Common myeloid progenitor, CD34-positive (primary cell): ENCODE data around the gene F2RL2.

Experiments used
- CTCF ChIA-PET: fragments of 350-600 bp; sonication (Branson Sonifier 250); formaldehyde crosslinking; loops from one replicate; lab custom pipeline; 2021; ENCODE audit warnings: antibody characterized with exemption; lab: Charles Lee
- POLR2A ChIA-PET: fragments of 350-600 bp; sonication (Branson Sonifier 250); formaldehyde crosslinking; loops from one replicate; lab custom pipeline; 2021; ENCODE audit warnings: antibody characterized with exemption; lab: Charles Lee
- DNase-seq, 3 donors: peaks; one replicate each; pipeline versions ENCODE4 v3.0.0 to v3.0.0-alpha.2; 2013
- H3K27ac ChIP-seq, 2 experiments: 1 replicate in 1 of 2; 2 replicates in 1 of 2; pipeline ENCODE4 v1.7.0; 2013; ENCODE audit warnings: inconsistent platforms in 2 of 2, low read length in 2 of 2, mild to moderate bottlenecking in 2 of 2, low read depth in 1 of 2, moderate library complexity in 1 of 2; ENCODE audit not compliant: severe bottlenecking in 2 of 2, insufficient read depth in 1 of 2, poor library complexity in 1 of 2
- H3K27me3 ChIP-seq, 5 experiments: replicated peaks in 2 of 5; 1 replicate in 3 of 5; 2 replicates in 2 of 5; pipeline versions ENCODE4 v1.6.1 to v1.7.0; 2013; ENCODE audit warnings: low read length in 4 of 5, mild to moderate bottlenecking in 2 of 5, moderate library complexity in 2 of 5, inconsistent platforms in 1 of 5; ENCODE audit not compliant: insufficient read depth in 5 of 5, control insufficient read depth in 4 of 5
- H3K36me3 ChIP-seq, 4 experiments: 1 replicate in 2 of 4; 2 replicates in 2 of 4; pipeline versions ENCODE4 v1.6.1 to v1.7.0; 2013; ENCODE audit warnings: low read length in 3 of 4, control low read depth in 1 of 4, mild to moderate bottlenecking in 1 of 4; ENCODE audit not compliant: control insufficient read depth in 4 of 4, insufficient read depth in 4 of 4
- H3K4me1 ChIP-seq, 4 experiments: 1 replicate in 3 of 4; 2 replicates in 1 of 4; pipeline versions ENCODE4 v1.6.1 to v1.7.1; 2013; ENCODE audit warnings: low read length in 3 of 4, mild to moderate bottlenecking in 3 of 4, control low read depth in 1 of 4, inconsistent platforms in 1 of 4, moderate library complexity in 1 of 4; ENCODE audit not compliant: control insufficient read depth in 4 of 4, insufficient read depth in 4 of 4; ENCODE audit errors: control extremely low read depth in 1 of 4
- H3K4me3 ChIP-seq, 7 experiments: 1 replicate in 4 of 7; 2 replicates in 3 of 7; pipeline versions ENCODE4 v1.5.1 to v1.7.0; 2013; ENCODE audit warnings: mild to moderate bottlenecking in 7 of 7, low read length in 6 of 7, moderate library complexity in 6 of 7, inconsistent platforms in 2 of 7, low read depth in 2 of 7, control low read depth in 1 of 7; ENCODE audit not compliant: insufficient read depth in 4 of 7, control insufficient read depth in 1 of 7; ENCODE audit errors: extremely low read depth in 1 of 7
- H3K9me3 ChIP-seq, 5 experiments: 1 replicate in 4 of 5; 2 replicates in 1 of 5; pipeline versions ENCODE4 v1.6.1 to v1.7.1; 2013; ENCODE audit warnings: low read length in 4 of 5, mild to moderate bottlenecking in 2 of 5, inconsistent platforms in 1 of 5, low read depth in 1 of 5, moderate library complexity in 1 of 5; ENCODE audit not compliant: control insufficient read depth in 4 of 5, insufficient read depth in 2 of 5; ENCODE audit errors: control extremely low read depth in 1 of 5
- WGBS: methylation state at CpG from one replicate; pipeline ENCODE4 v1.1.5; 2013; ENCODE audit not compliant: insufficient coverage; 5-methylcytosine and 5-hydroxymethylcytosine counted together

Gene F2RL2

DNA sequence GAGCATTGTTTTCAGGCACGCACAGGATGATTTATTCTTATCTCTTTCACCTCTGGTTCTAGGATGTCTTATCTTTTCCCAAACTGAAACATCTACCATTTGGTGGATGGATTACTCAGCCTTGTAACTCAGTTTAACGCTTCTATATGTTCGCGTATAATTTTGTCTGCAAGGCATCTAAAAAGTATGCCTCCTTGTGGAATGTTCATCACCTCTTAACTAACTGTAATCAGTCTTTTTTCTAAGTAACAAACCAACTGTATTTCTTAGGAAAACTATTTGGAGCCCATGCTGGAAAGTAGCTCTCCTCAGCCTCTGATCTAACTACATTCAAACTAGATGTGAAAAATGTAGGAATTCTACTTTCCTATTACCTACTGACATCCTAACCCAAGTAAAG lies 11.5 kb upstream of the F2RL2 start:
- ChIA-PET CTCF (interaction anchor here (1.9 to 5.2 kb wide), 2 partner anchors 8 to 35 kb away, joined by 8 to 24 read pairs; no protein-coding TSS in a partner anchor), POLR2A (no interaction called here)
- no peak for DNase-seq
- Histone ChIP-seq H3K27me3 (no peaks in the 10 kb centered on the region), H3K4me3 (no peak overlapping the region), H3K36me3 (peaks cover 27 to 64% (median 48%) of the 10 kb centered on the region in 4 experiments), H3K4me1 (peaks cover 2 to 14% (median 7%) of the 10 kb centered on the region in 4 experiments), H3K27ac (no peak overlapping the region), H3K9me3 (no peaks in the 10 kb centered on the region)
- WGBS = 100% methylated on average over 1 of the region's 4 CpGs

DNA sequence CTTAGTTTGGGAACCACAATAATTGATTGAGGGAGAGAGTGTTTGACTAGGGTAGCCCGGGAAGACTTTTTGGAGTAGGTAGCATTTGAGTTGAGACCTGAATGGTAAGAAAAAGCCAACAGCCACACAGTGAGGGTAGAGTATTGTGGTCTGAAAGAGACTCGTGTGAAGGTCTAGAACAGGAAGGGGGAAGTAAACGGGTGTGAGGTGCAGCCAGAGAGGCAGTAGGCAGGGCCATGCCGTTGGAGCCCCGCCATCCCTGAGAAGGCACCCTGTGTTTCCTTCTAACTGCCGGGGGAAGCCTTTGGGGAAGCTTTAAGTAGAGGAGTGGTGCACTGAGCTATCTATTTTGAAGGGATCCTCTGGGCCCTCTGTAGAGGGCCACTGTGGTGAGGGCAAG lies 3.5 kb upstream of the F2RL2 start:
- ChIA-PET CTCF (interaction anchor here (1.0 to 4.0 kb wide), 8 partner anchors 10 to 25 kb away, joined by 3 to 24 read pairs (median 4); no protein-coding TSS in a partner anchor), POLR2A (interaction anchor here (1.0 kb wide), 1 partner anchor 56 kb away, joined by 3 read pairs; no protein-coding TSS in a partner anchor)
- 6% methylated on average over 6 of the region's 6 CpGs for WGBS
- peak; percentile 37 to 91 (median 85) for DNase-seq
- H3K9me3 ChIP-seq = no peaks in the 10 kb centered on the region
- peaks cover 10 to 22% (median 18%) of the 10 kb centered on the region in 4 experiments for H3K36me3 ChIP-seq
- peaks cover 11 to 58% (median 32%) of the 10 kb centered on the region in 4 experiments for H3K4me1 ChIP-seq
- H3K27ac ChIP-seq = peak overlapping the region in 1 of 2 experiments; percentile 38
- no peaks in the 10 kb centered on the region for H3K27me3 ChIP-seq
- peak overlapping the region in 3 of 7 experiments; percentile 5 to 36 (median 20) for H3K4me3 ChIP-seq

DNA sequence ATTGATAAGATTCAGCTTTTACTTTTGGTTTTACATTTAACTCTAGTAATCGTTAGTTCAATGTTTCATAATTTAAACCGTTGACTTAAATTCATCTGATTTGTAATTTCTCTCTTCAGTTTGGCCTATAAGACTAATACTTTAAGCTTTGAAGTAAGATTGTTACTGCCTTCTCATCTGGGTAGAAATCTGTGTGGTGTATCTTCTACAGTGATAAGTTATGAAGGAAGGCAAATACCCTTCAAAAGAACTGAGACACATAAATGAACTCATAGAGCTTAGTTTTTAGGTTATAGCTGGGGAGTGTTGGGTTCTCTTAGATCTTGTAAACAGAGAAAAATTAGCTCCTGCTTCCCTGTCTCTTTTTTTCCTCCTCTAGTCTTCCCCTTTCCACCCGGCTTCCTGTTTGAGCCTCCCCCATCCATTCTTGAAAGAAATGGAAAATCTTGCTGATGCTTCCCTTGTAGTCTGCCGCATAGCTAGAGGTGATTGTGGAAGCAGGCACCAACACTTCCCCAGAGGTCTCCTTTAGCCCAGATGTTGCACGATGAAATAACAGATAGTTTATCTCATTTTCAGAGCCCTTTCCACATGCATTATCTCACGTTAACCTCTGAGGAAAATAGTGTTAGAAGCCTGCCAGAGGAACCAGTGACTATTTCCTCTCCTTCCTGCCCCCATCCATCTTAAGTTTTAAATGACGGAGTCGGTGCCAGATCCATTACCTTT lies 2.0 kb upstream of the F2RL2 start:
- H3K4me3 ChIP-seq = peak overlapping the region in 5 of 7 experiments; percentile 17 to 59 (median 31)
- ChIA-PET CTCF (interaction anchor here (0.9 to 4.0 kb wide), 10 partner anchors 11 to 223 kb away, joined by 3 to 24 read pairs (median 4); partner anchors contain the start of gene IQGAP2), POLR2A (no interaction called here)
- H3K4me1 ChIP-seq = peaks cover 11 to 68% (median 32%) of the 10 kb centered on the region in 4 experiments
- H3K36me3 ChIP-seq = peaks cover 8 to 26% (median 18%) of the 10 kb centered on the region in 4 experiments
- DNase-seq = peak; percentile 31 to 71 (median 53)
- H3K27me3 ChIP-seq = no peaks in the 10 kb centered on the region
- H3K9me3 ChIP-seq = no peaks in the 10 kb centered on the region
- WGBS = 3% methylated on average over 5 of the region's 8 CpGs
- peak overlapping the region; percentile 30 to 69 for H3K27ac ChIP-seq

DNA sequence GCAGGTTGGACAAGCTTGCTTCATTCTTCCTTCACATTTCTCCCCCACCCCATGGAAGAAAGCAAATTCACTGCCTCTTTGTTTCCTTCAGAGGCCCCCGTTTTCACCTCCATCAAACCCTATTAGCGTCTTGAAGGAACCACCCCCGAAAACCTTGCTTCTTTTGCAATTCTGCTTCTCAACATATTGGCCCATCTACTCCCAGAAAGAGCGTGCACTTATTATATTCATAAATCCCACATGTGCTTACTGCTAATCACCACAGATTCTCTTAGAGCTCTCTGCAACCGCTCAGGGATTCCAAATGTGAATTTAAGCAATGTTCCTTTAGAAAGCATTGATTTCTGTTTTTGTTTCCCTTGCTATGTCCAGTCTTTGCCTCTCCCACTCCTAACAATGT lies 1.1 kb downstream of the F2RL2 start:
- POLR2A ChIA-PET = no interaction called here
- DNase-seq = no peak
- no peak overlapping the region for H3K4me3 ChIP-seq
- H3K36me3 ChIP-seq = peaks cover 2 to 38% (median 18%) of the 10 kb centered on the region in 4 experiments
- no peaks in the 10 kb centered on the region for H3K27me3 ChIP-seq
- CTCF ChIA-PET = interaction anchor here (2.2 kb wide), 1 partner anchor 10 kb away, joined by 10 read pairs; no protein-coding TSS in a partner anchor
- no peaks in the 10 kb centered on the region for H3K9me3 ChIP-seq
- peaks cover 11 to 67% (median 29%) of the 10 kb centered on the region in 4 experiments for H3K4me1 ChIP-seq
- 100% methylated on average over 4 of the region's 5 CpGs for WGBS
- peak overlapping the region in 1 of 2 experiments; percentile 40 for H3K27ac ChIP-seq

DNA sequence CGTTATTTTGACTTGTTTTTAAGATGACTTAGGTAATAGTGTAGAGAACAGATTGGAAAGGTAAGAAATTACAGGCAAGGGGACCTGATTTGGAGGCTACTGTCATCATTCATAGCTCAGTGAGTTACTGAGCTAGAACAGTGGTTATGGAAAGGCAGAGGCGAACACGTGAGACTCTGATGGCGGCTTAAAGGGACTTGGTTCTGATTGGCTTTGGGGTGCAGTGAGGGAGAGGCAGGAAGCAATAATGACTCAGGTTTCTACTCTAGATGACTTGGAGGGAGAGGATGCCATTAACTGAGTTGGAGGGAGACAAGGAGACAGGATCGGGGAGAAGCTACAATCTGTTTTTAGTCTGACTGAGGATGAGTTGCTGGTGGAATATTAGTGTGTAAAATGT lies 3.0 kb downstream of the F2RL2 start:
- Histone ChIP-seq H3K27ac (no peak overlapping the region), H3K36me3 (peaks cover 2 to 52% (median 26%) of the 10 kb centered on the region in 4 experiments), H3K9me3 (no peaks in the 10 kb centered on the region), H3K27me3 (no peaks in the 10 kb centered on the region), H3K4me1 (peaks cover 0 to 48% (median 13%) of the 10 kb centered on the region in 4 experiments), H3K4me3 (no peak overlapping the region)
- CTCF ChIA-PET = interaction anchor here (1.0 to 2.2 kb wide), 3 partner anchors 9 to 171 kb away, joined by 3 to 10 read pairs (median 6); no protein-coding TSS in a partner anchor
- peak in 2 of 3 donors; percentile 27 to 44 for DNase-seq
- POLR2A ChIA-PET = no interaction called here
- 87% methylated on average over 5 of the region's 5 CpGs for WGBS

DNA sequence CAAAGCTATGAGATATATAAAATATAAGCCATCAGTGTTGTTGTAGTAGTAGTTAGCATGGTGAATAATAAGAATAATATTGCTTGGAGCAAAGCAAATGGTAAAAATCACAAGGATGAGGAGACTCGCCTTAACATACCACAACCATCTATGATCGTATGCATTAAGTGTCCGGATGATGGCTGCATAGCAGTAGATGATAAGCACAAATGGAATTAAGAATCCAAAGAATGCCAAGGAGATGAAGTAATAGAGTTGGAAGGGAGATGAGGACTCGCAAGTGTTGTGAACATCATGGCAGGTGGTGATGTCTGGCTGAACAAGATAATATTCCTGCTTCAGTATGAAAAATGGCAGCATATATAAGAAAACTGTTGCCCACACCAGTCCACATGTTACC lies 5.5 kb downstream of the F2RL2 start:
- no peak for DNase-seq
- ChIA-PET CTCF (interaction anchor here (0.9 to 3.4 kb wide), 7 partner anchors 9 to 27 kb away, joined by 3 to 14 read pairs (median 4); no protein-coding TSS in a partner anchor), POLR2A (no interaction called here)
- Histone ChIP-seq H3K4me1 (peaks cover 0 to 24% (median 3%) of the 10 kb centered on the region in 4 experiments), H3K27me3 (no peaks in the 10 kb centered on the region), H3K27ac (no peak overlapping the region), H3K4me3 (no peak overlapping the region), H3K9me3 (no peaks in the 10 kb centered on the region), H3K36me3 (peaks cover 6 to 71% (median 36%) of the 10 kb centered on the region in 4 experiments)
- WGBS = 100% methylated on average over 2 of the region's 4 CpGs
